NCI-H446 (cell line): ENCODE measurements around the gene OSTN.
"Not testable (repeated sequence)": the region's sequence is repeated elsewhere in the genome, so short reads cannot be mapped to it uniquely, and the experiment has no call there.

Experiments
- DNase-seq, 2 experiments: peaks; one replicate each; lab custom pipeline; 2025; lab: John Stamatoyannopoulos, UW

Gene OSTN

DNA sequence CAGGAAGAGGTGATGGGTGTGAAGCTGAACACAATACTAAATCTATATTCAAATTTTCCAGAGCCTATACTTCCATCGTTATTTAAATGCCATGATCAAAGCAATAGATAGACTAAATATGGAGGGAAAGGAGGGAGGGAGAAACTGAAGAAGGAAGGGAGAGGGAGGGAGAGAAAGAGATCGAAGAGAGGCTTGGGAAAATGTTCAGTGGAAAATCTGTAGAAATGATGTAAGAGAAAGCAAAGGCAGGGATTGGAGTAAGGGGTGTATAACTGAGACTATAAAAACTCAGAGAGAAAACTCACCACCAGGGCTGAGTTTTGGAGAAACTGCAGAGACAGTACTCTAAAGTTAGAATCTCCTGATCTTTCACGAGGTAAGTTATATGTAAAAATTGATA is at the start of gene OSTN:
Gene OSTN, plus strand, starts transcription at position 310 of the 400 bp plus-strand sequence. CDS start 13,292 bp downstream, outside the sequence.
- DNase-seq = no peak

GRCh38 chr3:191151653-191152052 is 47.4 kb upstream of the OSTN start:
- DNase-seq = no peak

DNA sequence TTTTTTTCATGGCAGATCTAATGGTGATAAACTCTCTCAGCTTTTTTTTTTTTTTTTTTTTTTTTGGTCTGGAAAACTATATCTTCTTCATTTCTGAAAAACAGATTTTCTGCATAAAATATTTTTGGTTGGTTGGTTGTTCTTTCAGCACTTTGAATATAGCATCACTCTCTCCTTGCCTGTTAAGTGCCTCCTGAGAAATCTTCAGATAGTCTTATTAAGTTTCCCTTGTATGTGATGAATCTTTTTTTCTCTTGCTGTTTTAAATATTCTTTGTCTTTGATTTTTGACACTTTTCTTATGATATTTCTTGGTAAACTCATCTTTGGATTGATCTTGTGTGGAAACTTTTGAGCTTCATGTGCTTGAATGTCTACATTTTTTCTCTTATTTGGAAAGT is 44.2 kb upstream of the OSTN start:
- DNase-seq = no peak

GRCh38 chr3:191158247-191158646 is 40.8 kb upstream of the OSTN start:
- DNase-seq = no peak

GRCh38 chr3:191158815-191159214 is 40.2 kb upstream of the OSTN start:
- DNase-seq = no peak

GRCh38 chr3:191165802-191166201 is 33.2 kb upstream of the OSTN start:
- no peak for DNase-seq

DNA sequence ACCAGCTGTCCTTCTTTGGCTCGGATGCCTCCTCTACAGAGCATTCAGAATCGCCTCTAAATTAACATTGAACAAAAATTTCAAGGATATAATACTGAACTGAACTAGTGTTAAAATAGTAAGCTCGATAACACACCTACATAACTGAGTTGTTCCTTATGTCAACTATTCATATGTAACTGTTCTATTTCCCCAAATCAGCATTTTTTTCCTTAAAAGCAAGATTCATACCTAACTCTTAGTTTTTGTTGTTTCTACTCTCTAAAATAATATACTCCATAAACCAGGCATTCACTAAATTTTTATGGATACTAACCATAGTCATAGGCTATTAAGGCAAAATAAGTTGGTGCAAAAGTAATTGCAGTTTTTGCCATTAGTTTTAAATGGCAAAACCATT is 32.7 kb upstream of the OSTN start:
- no peak for DNase-seq

DNA sequence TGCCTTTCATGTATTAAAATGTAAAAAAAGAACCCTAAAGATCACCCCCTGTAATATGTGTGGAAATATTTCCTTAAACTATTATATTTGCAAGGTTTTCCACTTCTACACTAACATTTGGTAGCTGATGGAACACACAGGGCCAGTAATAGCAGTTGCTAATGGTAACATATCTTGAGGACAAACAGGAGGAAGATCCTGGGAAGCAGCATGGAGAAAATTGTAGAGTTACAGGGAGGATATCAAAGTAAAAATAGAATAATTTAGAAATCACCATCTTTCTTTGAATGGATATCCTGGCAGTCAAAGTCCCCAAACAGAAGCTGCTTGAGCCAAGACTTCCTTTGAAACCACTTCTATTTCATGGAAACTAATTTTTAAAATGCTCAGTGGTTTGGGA is 29.5 kb upstream of the OSTN start:
- no peak for DNase-seq

- DNase-seq = no peak
Observed at GRCh38 chr3:191170097-191170496, 28.9 kb upstream of the OSTN start.

GRCh38 chr3:191175102-191175501 is 23.9 kb upstream of the OSTN start:
- DNase-seq = no peak

DNA sequence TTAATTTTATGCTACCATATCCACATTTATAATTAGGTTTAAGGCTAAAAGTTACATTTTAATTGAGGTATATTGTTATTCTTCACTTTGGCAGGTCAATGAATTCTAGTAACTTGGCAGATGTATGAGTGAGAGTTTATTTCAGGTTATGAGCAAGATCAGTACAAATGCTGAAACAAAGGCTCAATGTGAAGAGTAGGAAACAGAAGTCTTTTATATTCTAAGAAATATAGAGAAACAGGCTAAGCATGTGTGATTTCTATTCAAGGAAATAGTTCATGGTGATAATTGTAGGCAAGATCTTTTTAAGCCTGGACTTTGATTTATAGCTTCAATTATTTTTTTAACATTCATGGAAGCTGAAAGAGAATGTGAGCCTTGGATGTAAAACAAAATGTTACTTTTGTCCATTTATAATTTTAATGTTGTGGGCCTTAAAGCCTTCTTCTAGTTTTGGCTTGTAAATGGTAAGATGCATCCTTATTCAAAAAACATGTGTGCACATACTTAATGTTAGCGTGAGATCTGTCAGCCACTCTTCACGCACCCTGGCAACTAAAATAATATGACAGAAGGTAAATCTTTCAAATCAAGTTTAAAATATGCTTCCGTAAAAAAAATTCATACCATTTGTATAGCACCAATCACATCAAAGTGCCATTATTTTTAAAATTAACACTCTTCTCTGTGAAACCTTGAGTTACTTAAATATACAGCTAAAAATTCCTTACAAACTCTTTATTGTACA is 22.8 kb upstream of the OSTN start:
- no peak for DNase-seq

GRCh38 chr3:191185382-191185781 is 13.7 kb upstream of the OSTN start:
- not testable (repeated sequence) for DNase-seq

DNA sequence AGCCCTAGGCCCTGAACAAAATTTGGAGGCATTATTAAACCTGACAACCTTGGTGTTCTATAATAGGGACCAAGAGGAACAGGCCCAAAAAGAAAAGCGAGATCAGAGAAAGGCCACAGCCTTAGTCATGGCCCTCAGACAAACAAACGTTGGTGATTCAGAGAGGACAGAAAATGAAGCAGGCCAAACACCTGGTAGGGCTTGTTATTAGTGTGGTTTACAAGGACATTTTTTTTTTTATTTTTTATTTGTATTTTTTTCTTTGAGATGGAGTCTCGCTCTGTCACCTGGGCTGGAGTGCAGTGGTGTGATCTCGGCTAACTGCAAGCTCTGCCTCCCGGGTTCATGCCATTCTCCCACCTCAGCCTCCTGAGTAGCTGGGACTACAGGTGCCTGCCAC is 10.8 kb upstream of the OSTN start:
- DNase-seq = not testable (repeated sequence)

GRCh38 chr3:191192270-191192669 is 6.8 kb upstream of the OSTN start:
- not testable (repeated sequence) for DNase-seq

GRCh38 chr3:191192941-191193340 is 6.1 kb upstream of the OSTN start:
- DNase-seq = no peak

DNA sequence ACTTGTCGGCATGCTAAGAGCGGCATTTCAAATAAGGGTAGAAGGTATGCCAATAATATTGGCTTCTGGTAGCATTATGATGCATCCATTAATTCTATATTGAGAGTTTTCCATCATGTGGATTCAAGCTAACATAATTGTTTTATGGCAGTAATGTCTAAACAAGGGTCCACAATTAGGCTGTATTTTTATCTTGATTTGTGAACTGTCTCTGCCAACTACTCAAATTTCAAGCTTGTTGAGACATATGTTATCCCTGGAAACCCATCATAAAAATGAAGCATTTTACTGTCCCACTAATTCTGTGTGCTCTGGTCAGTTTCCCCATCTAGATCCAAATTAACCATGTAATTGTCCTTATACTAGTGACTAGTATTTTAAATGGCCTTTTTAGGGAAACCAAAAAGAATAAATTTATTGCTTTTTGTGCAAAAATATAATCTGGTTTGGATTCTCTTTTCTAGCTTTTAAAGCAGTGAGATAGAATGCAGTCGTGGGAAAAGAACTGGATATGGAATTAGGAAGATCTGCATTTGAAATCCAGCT is 1.2 kb upstream of the OSTN start:
- DNase-seq = no peak

DNA sequence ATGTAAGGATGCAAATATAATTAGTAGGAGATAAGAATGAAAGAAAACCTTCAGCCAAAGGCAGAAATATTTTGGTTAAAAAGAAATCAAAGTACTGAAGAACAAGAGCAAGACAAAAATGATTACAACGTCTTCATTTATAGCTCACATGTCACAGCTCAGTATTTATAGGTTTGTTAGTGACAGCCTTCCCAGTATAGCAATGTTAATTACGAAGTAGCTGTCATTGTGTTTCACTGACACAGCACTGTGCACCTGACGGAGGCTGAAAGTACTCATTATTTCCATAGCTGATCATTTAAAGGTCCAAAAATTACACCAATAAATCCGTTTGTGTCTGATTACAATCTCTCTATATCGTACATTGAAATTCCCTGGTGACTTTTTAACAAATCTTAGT is 561 bp upstream of the OSTN start:
- DNase-seq = no peak

DNA sequence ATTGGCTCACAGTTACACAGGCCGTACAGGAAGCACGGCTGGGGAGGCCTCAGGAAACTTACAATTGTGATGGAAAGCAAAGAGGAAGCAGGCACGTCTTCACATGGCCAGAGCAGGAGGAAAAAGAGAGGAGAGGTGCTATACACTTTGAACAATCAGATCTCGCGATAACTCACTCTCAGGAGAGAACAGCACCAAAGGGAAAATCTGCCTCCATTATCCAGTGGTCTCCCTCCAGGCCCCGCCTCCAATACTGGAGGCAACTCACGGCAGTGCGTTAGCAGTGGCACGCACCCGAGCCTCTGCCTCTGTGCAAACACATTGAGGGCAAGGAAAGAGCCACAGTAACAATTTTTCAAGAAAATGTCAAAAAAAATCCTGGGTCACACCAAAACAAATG is 11.0 kb downstream of the OSTN start:
- no peak for DNase-seq

DNA sequence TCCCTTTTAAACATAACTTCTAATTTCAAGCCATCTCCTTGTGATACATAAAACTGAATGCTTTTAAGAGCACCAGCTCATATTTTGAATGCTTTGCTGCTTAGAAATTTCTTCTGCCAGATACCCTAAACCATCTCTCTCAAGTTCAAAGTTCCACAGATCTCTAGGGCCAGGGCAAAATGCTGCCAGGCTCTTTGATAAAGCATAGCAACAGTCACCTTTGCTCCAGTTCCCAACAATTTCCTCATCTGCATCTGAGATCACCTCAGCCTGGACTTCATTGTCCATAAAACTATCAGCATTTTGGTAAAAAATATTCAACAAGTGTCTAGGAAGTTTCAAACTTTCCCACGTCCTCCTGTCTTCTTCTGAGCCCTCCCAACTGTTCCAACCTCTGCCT is 17.5 kb downstream of the OSTN start:
- DNase-seq = no peak

DNA sequence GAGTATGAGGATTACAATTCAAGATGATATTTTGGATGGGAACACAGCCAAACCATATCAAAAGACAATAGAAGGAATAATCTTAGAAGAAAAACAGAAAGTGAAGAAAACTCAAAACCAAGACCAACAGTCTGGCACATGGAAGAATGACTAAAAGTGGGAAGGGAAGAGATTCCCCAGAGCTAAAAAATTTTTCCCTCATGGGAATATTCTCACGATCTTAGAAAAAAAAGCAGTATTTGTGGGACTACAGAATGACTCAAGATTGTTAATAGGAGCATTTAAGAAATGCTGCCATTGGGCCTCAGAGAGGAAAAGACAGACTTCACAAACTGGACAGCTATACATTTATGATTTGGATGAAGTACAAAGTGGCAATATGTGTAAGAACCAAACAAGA is 18.3 kb downstream of the OSTN start:
- DNase-seq = no peak

- DNase-seq = peak in 1 of 2 experiments; percentile 18
Observed at GRCh38 chr3:191220908-191221307, 21.9 kb downstream of the OSTN start.

GRCh38 chr3:191221638-191222037 is 22.6 kb downstream of the OSTN start:
- DNase-seq = no peak

- peak; percentile 12 to 54 for DNase-seq
Observed at GRCh38 chr3:191227541-191227940, 28.5 kb downstream of the OSTN start.

GRCh38 chr3:191234216-191234615 is 35.2 kb downstream of the OSTN start:
- no peak for DNase-seq
